ENCODE results near the gene DPH1. TPM values are rescaled to one million over a fixed set of nuclear protein-coding genes. Genes with fewer than 3 reads are reported as not detected.

Gene DPH1
- total and polyA plus RNA-seq, 2 of the 4 experiments (the other 2 are of a cell fraction), result 24.4 to 49.9 TPM

GRCh38 chr17:2055292-2056205 is 25.6 kb downstream of the DPH1 start:
- peak overlapping the region; percentile 75 for H3K4me3 ChIP-seq (ENCODE audit: insufficient read depth, low read depth, low read length)
- peak overlapping the region; percentile 58; the same call in 1 of the 2 replicates for H3K18ac ChIP-seq (ENCODE audit: low read depth, low read length)
- peaks cover 24% of the 10 kb centered on the region for H3K4me1 ChIP-seq (ENCODE audit: control insufficient read depth, insufficient read depth, low read length)
- POLR2A ChIA-PET (ENCODE audit: unreplicated experiment), result interaction anchor here (0.6 to 1.3 kb wide), 4 partner anchors 28 to 568 kb away, joined by 3 to 4 read pairs (median 4); no protein-coding TSS in a partner anchor
- H3K9me3 ChIP-seq (ENCODE audit: control insufficient read depth, insufficient read depth, low read length), result no peaks in the 10 kb centered on the region
- H3K27me3 ChIP-seq (ENCODE audit: control insufficient read depth, insufficient read depth, low read length), result no peaks in the 10 kb centered on the region
- 0% methylated on average over 56 of the region's 113 CpGs; no CpG with 5 or more reads in 1 of the 2 experiments for WGBS, 2 experiments (ENCODE audit: extremely low coverage in 2 of 2, insufficient read length in 1 of 2)
- in situ Hi-C loops (cut with MboI; ENCODE audit: low sequenced_read_pairs) (no loop called here), dilution Hi-C loops (cut with HindIII; ENCODE audit: low sequenced_read_pairs, unreplicated experiment) (no loop called here), intact Hi-C loops (cut with micrococcal nuclease) (loop anchor here (1.0 kb wide), 2 partner anchors 189 to 227 kb away; no protein-coding TSS in a partner anchor)
- H3K4me2 ChIP-seq (ENCODE audit: low read depth, low read length), result peak overlapping the region; percentile 48
- no peak overlapping the region for H2BK20ac ChIP-seq (ENCODE audit: low read depth, low read length)
- 0 out of 2 replicates have a peak, but pooled peaks cover 5% of the 10 kb centered on the region for H3K9me1 ChIP-seq (ENCODE audit: insufficient read depth, low read length)
- DNase-seq (peak; percentile 55), ATAC-seq (ENCODE audit: low read depth) (peak; percentile 8)
- H2BK15ac ChIP-seq (ENCODE audit: low read depth, low read length), result no peak overlapping the region
- H3K9ac ChIP-seq (ENCODE audit: low read depth, low read length), result peak overlapping the region; percentile 96
- H2AFZ ChIP-seq (replicated peaks; ENCODE audit: low read length, poor library complexity), result peak overlapping the region; percentile 89
- peak overlapping the region; percentile 72 for H2BK120ac ChIP-seq (ENCODE audit: low read depth, low read length)
- no TSS peak for BruUV-seq (replicated peaks)
- H4K8ac ChIP-seq (ENCODE audit: low read depth in 2 of 2, low read length in 2 of 2), result peak overlapping the region in 1 of 2 experiments; percentile 72; a peak in 2 of 4 replicates
- peak overlapping the region; percentile 95 for H2BK5ac ChIP-seq (ENCODE audit: low read depth, low read length, poor library complexity, severe bottlenecking)
- peaks cover 7 to 29% of the 10 kb centered on the region in 2 experiments; a peak in 3 of 4 replicates for H3K79me1 ChIP-seq (ENCODE audit: low read depth in 1 of 2, low read length in 2 of 2)
- H3K56ac ChIP-seq (ENCODE audit: extremely low read depth, insufficient read depth, low read length), result peak overlapping the region; percentile 92; the same call in 1 of the 2 replicates
- CTCF ChIA-PET, result interaction anchor here (0.6 to 6.3 kb wide), 8 partner anchors 16 to 208 kb away, joined by 3 to 57 read pairs (median 4); no protein-coding TSS in a partner anchor
- peak overlapping the region; percentile 58; the same call in 1 of the 2 replicates for H2AK5ac ChIP-seq (ENCODE audit: low read depth, low read length)
- peak overlapping the region; percentile 81 for H3K4ac ChIP-seq (ENCODE audit: low read depth, low read length)
- H4K20me1 ChIP-seq (ENCODE audit: insufficient read depth, low read length), result peaks cover 30% of the 10 kb centered on the region
- H3K23ac ChIP-seq (ENCODE audit: low read depth, low read length), result no peak overlapping the region
- peak overlapping the region; percentile 98 for H3K27ac ChIP-seq (ENCODE audit: insufficient read depth, low read length)
- peaks cover 34% of the 10 kb centered on the region for H3K36me3 ChIP-seq (ENCODE audit: control insufficient read depth, insufficient read depth, low read length)
- H4K91ac ChIP-seq (ENCODE audit: insufficient read depth, low read depth, low read length), result peak overlapping the region; percentile 84
- peak overlapping the region; percentile 91 for H3K14ac ChIP-seq (replicated peaks; ENCODE audit: low read depth, low read length)
- peak overlapping the region; percentile 5; the same call in 1 of the 2 replicates for H4K5ac ChIP-seq (ENCODE audit: low read depth, low read length)
- peak overlapping the region; percentile 99 for H2AK9ac ChIP-seq (replicated peaks; ENCODE audit: low read depth, low read length, poor library complexity)
- TF ChIP-seq NFE2L2 (IDR thresholded peaks at IDR 0.05; ENCODE audit: low read depth, low read length) (no peak), CTCF (conservative IDR thresholded peaks at IDR 0.05; ENCODE audit: low read depth, low read length) (no peak), CEBPB (IDR thresholded peaks at IDR 0.05; ENCODE audit: low read depth, low read length) (no peak), RFX5 (IDR thresholded peaks at IDR 0.05; ENCODE audit: low read depth, low read length) (no peak), MAZ (IDR thresholded peaks at IDR 0.05; ENCODE audit: borderline replicate concordance, low read depth, low read length) (0 out of 2 replicates have a peak, but pooled peaks have one; percentile 14), RCOR1 (IDR thresholded peaks at IDR 0.05; ENCODE audit: insufficient replicate concordance, low read length) (no peak), BHLHE40 (IDR thresholded peaks at IDR 0.05; ENCODE audit: low read depth, low read length) (no peak), CHD1 (IDR thresholded peaks at IDR 0.05; ENCODE audit: low read depth, low read length) (no peak; the same call in 1 of the 2 replicates), USF2 (IDR thresholded peaks at IDR 0.05; ENCODE audit: low read depth, low read length) (no peak), ELK1 (IDR thresholded peaks at IDR 0.05; ENCODE audit: borderline replicate concordance, low read depth, low read length) (no peak), MAFK (IDR thresholded peaks at IDR 0.05; ENCODE audit: low read depth, low read length) (no peak)
